Central memory CD8-positive, alpha-beta T cell (primary cell): ENCODE measurements around the gene TOM1.
A peak's percentile ranks its signal among the peaks of the same experiment; 100 is the strongest.

Source experiments
- ATAC-seq: fragments of 150-1000 bp; cut with Tn5 transposase; replicated peaks from 2 replicates; pipeline ENCODE4 v1.10.0; 2022; ENCODE audit warnings: mild to moderate bottlenecking, moderate FRiP score, moderate number of reproducible peaks; ENCODE audit not compliant: poor library complexity, severe bottlenecking; ENCODE audit errors: extremely low read depth
- DNase-seq, 2 donors: peaks; one replicate each; pipeline ENCODE4 v3.0.0; 2021; ENCODE audit warnings: low spot score in 2 of 2
- H3K27ac Mint-ChIP-seq: one replicate; pipeline ENCODE4 v1.8.0; 2022; ENCODE audit warnings: low read depth, mild to moderate bottlenecking, moderate library complexity, mixed read lengths
- H3K27me3 Mint-ChIP-seq: one replicate; pipeline ENCODE4 v1.8.0; 2022; ENCODE audit warnings: mixed read lengths
- H3K36me3 Mint-ChIP-seq: one replicate; pipeline ENCODE4 v1.8.0; 2022; ENCODE audit warnings: mild to moderate bottlenecking, moderate library complexity, mixed read lengths; ENCODE audit not compliant: insufficient read depth
- H3K4me1 Mint-ChIP-seq: one replicate; pipeline ENCODE4 v1.8.0; 2022; ENCODE audit warnings: mixed read lengths
- H3K4me3 Mint-ChIP-seq: one replicate; pipeline ENCODE4 v1.8.0; 2022; ENCODE audit warnings: mild to moderate bottlenecking, moderate library complexity, mixed read lengths
- H3K9me3 Mint-ChIP-seq: one replicate; pipeline ENCODE4 v1.8.0; 2022; ENCODE audit warnings: mixed read lengths

TOM1 gene

GRCh38 chr22:35311551-35311999 is 11.9 kb downstream of the TOM1 start:
- Mint-ChIP-seq H3K4me3 (no peak overlapping the region), H3K4me1 (peaks cover 67% of the 10 kb centered on the region), H3K27me3 (no peaks in the 10 kb centered on the region), H3K36me3 (peaks cover 10% of the 10 kb centered on the region), H3K27ac (no peak overlapping the region), H3K9me3 (no peaks in the 10 kb centered on the region)
- ATAC-seq (no peak), DNase-seq (no peak)

DNA sequence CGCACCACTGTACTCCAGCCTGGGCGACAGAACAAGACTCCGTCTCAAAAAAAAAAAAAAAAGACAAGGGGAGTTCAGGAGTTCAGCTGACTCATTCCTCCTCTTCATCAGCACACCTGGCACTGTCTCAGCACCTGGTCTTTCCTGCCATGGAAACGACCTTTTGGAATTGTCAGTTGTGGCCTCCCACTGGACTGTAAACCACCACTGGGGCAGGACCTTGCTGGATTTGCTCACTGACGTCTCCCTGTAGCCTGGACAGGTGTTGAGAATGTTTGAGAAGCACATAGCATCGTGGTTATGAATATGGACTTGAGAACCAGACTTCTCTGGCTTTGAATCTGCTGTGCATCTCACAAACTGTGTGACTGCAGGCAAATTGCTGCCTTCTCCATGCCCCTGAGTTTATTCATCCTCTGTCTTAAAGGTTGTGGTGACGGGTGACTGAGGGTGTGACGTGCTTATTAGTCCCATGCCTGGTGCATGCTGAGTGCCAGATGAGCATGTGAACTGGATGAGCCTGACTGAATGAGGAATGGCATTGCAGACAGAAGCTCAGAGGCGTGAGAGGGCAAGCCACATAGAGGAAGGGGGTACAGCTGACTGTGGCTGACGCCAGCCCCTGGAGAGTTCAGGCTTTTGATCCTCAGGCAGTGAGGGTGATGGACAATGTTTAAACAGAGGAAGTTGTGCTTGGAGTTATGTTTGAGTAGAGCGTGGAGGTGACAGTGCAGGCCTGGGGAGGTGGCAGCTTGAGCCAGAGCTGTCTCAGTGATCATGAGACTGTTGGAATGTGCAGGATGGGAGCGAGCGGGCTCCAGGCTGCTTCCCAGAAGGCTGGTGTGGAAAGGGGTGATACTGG is 12.7 kb downstream of the TOM1 start:
- ATAC-seq, result no peak
- DNase-seq, result no peak
- Mint-ChIP-seq H3K4me1 (peaks cover 58% of the 10 kb centered on the region), H3K27ac (no peak overlapping the region), H3K36me3 (peaks cover 8% of the 10 kb centered on the region), H3K9me3 (no peaks in the 10 kb centered on the region), H3K27me3 (no peaks in the 10 kb centered on the region), H3K4me3 (peak overlapping the region; percentile 2)

GRCh38 chr22:35313311-35314121 is 13.8 kb downstream of the TOM1 start:
- no peak for DNase-seq
- Mint-ChIP-seq H3K4me1 (peaks cover 49% of the 10 kb centered on the region), H3K9me3 (no peaks in the 10 kb centered on the region), H3K4me3 (no peak overlapping the region), H3K27me3 (no peaks in the 10 kb centered on the region), H3K27ac (no peak overlapping the region), H3K36me3 (peaks cover 9% of the 10 kb centered on the region)
- no peak for ATAC-seq

GRCh38 chr22:35314161-35314942 is 14.7 kb downstream of the TOM1 start:
- Mint-ChIP-seq H3K9me3 (no peaks in the 10 kb centered on the region), H3K27ac (peak overlapping the region; percentile 54), H3K27me3 (no peaks in the 10 kb centered on the region), H3K36me3 (peaks cover 9% of the 10 kb centered on the region), H3K4me1 (peaks cover 42% of the 10 kb centered on the region), H3K4me3 (no peak overlapping the region)
- ATAC-seq (no peak), DNase-seq (no peak)

DNA sequence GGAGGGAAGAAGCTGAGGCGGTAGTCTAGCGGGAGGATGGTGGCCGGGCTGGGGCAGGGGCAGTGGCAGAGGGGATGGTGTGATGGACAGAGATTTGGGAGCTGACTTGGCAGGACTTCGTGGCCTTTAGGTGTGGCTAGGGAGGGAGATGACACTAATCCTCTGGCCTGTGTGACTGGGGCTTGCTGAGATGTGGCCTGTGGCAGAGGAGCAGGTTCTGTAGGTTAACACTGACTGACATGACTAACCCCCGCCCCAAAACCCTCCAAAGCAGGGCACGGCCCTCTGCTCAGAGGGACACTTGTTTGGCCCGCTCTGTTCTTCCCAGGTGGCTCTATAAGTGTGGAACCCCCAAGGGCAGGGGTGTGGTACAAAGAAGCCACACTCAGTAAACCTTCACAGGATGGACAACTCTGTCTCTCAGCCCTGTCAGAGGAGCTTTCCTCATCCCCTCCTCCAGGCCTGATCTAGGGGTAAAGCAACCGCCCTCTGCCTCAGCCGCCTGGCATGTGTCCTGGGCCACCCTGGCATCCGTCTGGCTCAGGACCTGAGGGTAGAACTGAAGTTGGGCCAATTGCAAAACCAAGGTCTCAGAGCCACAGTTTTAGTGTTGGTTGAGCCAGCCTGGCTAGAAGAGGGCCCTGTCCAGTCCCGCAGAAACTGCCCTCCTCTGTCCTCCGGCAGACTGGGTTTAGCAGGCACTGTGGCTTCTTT is 15.6 kb downstream of the TOM1 start:
- H3K27ac Mint-ChIP-seq, result peak overlapping the region; percentile 54
- no peak for DNase-seq
- peaks cover 42% of the 10 kb centered on the region for H3K4me1 Mint-ChIP-seq
- no peak overlapping the region for H3K4me3 Mint-ChIP-seq
- H3K27me3 Mint-ChIP-seq, result no peaks in the 10 kb centered on the region
- H3K36me3 Mint-ChIP-seq, result peaks cover 10% of the 10 kb centered on the region
- H3K9me3 Mint-ChIP-seq, result no peaks in the 10 kb centered on the region
- ATAC-seq, result no peak

DNA sequence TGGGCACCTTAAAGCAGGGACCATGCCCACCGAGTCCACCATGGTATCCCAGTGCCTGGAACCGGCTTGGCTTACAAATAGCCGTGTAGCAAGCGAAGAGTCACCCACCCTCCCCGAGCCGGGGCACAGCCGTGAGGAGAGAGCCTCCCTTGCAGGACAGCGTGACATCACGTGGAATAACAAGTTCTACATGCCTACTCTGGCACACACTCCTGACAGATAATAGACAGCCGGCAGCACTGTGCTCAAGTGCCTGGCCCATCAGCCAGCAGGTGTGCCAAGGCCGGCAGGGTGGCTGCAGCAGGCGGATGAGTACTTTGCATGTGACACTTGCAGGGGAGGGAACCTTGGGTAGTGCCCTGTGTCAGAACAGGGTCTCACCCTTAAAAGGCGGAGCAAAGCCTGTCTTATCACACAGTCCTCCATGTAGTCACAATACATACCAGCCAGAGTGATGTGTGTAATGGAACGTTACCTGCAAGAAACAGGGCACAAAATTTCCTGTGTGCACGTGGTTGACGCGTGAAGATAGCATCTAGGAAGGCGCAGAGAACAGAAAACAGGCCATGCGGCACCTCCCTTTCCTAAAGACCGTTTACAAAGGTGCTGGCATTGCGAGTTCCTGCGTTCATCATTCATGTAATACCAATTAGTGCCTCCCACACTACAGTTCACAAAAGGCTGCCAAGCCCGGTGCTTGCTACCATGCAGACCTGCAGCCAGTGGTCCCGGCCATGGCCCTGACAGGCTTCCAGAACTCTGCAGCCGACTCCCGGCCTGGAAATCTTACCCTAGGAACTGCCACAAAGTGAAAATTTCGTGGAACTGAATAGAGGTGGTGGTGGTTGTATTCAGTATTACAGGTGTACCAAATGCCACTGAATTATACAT is 16.4 kb downstream of the TOM1 start:
- H3K9me3 Mint-ChIP-seq, result no peaks in the 10 kb centered on the region
- H3K36me3 Mint-ChIP-seq, result peaks cover 8% of the 10 kb centered on the region
- H3K27me3 Mint-ChIP-seq, result no peaks in the 10 kb centered on the region
- ATAC-seq, result no peak
- DNase-seq, result no peak
- no peak overlapping the region for H3K4me3 Mint-ChIP-seq
- peaks cover 34% of the 10 kb centered on the region for H3K4me1 Mint-ChIP-seq
- no peak overlapping the region for H3K27ac Mint-ChIP-seq

- Mint-ChIP-seq H3K4me3 (no peak overlapping the region), H3K36me3 (peaks cover 9% of the 10 kb centered on the region), H3K4me1 (peaks cover 27% of the 10 kb centered on the region), H3K9me3 (no peaks in the 10 kb centered on the region), H3K27ac (no peak overlapping the region), H3K27me3 (no peaks in the 10 kb centered on the region)
- ATAC-seq, result no peak
- no peak for DNase-seq
These were observed 17.1 kb downstream of the TOM1 start for GRCh38 chr22:35316751-35317150.

DNA sequence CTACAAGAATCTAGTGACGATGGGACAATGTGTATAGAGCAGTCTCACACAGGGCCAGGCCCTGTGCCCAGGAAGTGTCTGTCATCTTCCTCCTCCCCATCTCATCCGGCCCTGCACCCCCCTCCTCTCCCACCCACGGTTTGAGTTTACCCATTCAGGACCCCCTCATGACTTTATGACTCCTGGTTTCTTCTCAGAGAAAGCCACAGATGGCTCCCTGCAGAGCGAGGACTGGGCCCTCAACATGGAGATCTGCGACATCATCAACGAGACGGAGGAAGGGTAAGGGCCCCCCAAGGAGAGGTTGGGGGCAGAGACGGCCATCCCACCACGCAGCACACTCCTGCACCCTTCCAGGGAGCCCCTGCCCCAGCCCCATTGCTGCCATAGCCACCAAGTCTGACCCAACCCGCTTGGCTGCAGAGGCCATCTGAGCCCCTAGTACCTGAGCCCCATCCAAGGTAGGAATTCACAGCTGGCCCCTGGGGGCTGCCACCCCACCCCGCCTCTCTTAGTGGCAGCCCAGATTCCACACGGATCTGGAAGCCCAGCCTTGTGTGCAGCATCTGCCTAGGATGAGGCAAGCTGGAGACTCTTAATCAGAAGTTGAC is 18.1 kb downstream of the TOM1 start:
- peaks cover 21% of the 10 kb centered on the region for H3K4me1 Mint-ChIP-seq
- H3K27me3 Mint-ChIP-seq, result no peaks in the 10 kb centered on the region
- no peaks in the 10 kb centered on the region for H3K9me3 Mint-ChIP-seq
- peaks cover 11% of the 10 kb centered on the region for H3K36me3 Mint-ChIP-seq
- H3K27ac Mint-ChIP-seq, result no peak overlapping the region
- ATAC-seq (no peak), DNase-seq (no peak)
- no peak overlapping the region for H3K4me3 Mint-ChIP-seq

DNA sequence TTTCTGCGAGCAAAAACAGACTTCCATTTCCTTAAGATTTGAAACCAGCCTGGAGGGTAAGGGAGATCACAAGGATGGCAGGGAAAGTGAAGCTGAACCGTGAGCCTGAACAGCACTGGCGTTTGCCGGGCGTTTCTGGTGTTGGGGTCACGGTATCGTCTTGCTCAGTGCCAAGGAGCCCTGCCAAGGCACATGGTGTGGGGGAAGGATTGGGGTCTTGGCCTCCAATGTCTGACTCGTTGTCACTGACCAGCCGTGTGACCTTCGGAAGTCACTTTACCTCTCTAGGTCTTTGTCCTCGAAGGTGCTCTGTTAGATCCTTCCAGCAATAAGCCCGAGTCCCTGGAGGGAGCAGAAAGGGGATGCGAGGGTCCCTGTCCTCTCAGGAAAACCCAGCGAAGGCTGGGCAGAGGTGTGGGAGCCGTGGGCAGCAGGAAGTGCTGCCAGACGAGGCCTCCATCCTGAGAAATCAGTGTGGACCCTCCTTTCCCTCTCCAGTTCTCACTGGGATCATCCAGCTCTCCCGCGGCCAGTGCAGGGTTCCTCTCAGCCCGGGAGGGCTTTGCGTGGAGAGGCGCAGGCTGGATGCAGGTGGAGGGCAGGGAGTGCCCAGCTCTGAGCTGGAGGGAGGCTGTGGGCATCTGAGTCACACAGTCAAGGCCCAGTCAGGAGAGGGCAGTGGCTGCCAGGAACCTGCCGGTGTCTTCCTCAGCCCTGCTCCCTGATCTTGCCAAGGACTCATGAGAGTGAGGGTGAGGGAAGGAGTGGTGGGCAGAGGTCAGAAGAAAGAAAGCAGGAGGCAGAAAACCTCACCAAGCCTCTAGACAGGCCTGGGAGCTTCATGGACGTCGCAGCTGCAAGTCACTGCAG is 18.9 kb downstream of the TOM1 start:
- Mint-ChIP-seq H3K36me3 (peaks cover 15% of the 10 kb centered on the region), H3K27ac (no peak overlapping the region), H3K4me1 (peaks cover 14% of the 10 kb centered on the region), H3K27me3 (no peaks in the 10 kb centered on the region), H3K4me3 (no peak overlapping the region), H3K9me3 (no peaks in the 10 kb centered on the region)
- DNase-seq (no peak), ATAC-seq (no peak)

DNA sequence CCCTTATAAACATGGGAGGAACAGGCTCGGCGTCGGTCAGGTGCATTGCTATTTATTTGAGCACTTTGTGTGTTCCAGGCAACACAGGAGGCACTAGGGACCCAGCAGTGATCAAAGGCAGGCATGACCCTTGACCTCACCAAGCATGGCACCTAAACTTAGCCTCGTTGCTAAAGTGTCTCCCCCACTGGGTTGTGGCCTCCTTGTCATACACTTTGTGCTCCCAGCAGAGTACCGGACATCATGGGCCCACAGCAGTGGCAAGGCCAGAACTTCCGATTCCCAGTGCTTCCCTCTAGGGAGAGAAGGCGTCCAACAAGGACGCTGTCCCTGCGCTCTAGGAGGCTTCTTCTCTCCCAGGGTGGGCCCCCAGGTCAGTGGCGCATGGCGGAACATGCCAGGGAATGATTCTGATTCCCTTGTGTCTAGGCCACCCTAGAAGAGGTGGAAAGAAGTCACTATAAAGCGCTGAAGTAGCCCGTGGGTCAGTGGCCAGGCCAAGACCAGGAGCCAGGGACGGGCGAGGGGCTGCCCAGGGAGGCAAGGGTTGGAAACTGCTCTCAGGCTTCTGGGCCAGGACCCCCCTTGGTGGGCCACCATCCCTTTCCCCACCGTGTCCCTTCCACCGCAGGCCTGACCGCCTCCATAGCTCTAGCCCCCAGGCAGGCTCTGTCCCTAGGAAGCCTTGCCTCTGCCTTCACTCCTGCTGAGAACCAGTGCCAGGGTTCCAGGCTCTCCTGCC is 19.7 kb downstream of the TOM1 start:
- H3K4me3 Mint-ChIP-seq, result no peak overlapping the region
- no peak for DNase-seq
- H3K36me3 Mint-ChIP-seq, result peaks cover 22% of the 10 kb centered on the region
- no peaks in the 10 kb centered on the region for H3K27me3 Mint-ChIP-seq
- H3K9me3 Mint-ChIP-seq, result no peaks in the 10 kb centered on the region
- H3K27ac Mint-ChIP-seq, result no peak overlapping the region
- ATAC-seq, result no peak
- peaks cover 7% of the 10 kb centered on the region for H3K4me1 Mint-ChIP-seq
